SK-N-MC (cell line): ENCODE data around the gene PACS1.

Source experiments
- EZH2 ChIP-seq: fragments of 200-600 bp; sonication (generic); IDR thresholded peaks from one replicate; pipeline ENCODE4 v1.6.1; 2017; ENCODE audit warnings: antibody characterized with exemption
- FOXP2 ChIP-seq: optimal IDR thresholded peaks from 2 replicates; pipeline ENCODE3; 2011; ENCODE audit warnings: mild to moderate bottlenecking, moderate library complexity; ENCODE audit not compliant: insufficient read depth; ENCODE audit errors: extremely low read length, control extremely low read depth
- POLR2AphosphoS5 ChIP-seq: IDR thresholded peaks from 2 replicates; pipeline ENCODE4 v1.6.1; 2012; ENCODE audit warnings: mild to moderate bottlenecking, low read depth, low read length, borderline replicate concordance

DNA sequence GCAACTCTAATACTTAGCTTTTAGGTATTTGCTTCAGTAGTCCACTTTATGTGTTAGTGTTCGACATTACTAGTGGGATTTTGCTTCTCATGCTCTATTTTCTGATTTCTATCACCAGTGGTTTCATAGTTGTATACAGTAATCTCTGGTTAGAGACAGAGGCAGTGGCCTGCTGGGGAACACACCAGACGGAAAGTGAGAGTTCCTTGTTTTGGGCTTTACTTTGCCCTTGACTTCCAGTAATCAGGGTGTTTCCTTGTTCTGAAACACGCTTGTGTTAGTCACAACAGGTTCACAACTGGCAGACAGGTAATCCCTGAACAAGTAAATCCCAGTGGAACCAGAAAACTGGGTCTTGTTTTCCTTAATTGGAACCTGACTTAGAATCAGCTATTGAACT, 56.0 kb downstream of the PACS1 start:
- TF ChIP-seq POLR2AphosphoS5: no peak
- TF ChIP-seq EZH2: no peak
- no peak for TF ChIP-seq FOXP2
